Caki2 (cell line): ENCODE results near the gene TRAPPC3. TPM values are rescaled to one million over a fixed set of nuclear protein-coding genes. Genes with fewer than 3 reads are reported as not detected.

Source experiments
- DNase-seq: peaks from one replicate; pipeline ENCODE4 v3.0.0-alpha.2; 2015; ENCODE audit warnings: low read depth
- in situ Hi-C: cut with HindIII; loops from 2 replicates; pipeline ENCODE4 v1.10.0; 2016; ENCODE audit warnings: low sequenced_read_pairs, low pct_unique_long_range_greater_than_20kb, mixed read lengths
- total RNA-seq: library from RNA; depleted of rRNA; stranded (reverse); fragments of >200 nt; shearing (Covaris generic); gene quantifications from 2 replicates; pipeline ENCODE4 v1.2.3, GENCODE V29; 2014; ENCODE audit warnings: low replicate concordance

The TRAPPC3 gene
- total RNA-seq, 1 experiment from 2014 or later, result 155 TPM

GRCh38 chr1:36155408-36156328, 6.4 kb upstream of the TRAPPC3 start, which contains the start of gene MAP7D1:
TSS of gene MAP7D1 (plus strand) at chr1:36156160. CDS start at chr1:36156418, 258 bp downstream.
- peak; percentile 66 for DNase-seq

GRCh38 chr1:36154765-36155407, 5.6 kb upstream of the TRAPPC3 start:
- DNase-seq, result no peak
- in situ Hi-C loops, result no loop called here

More at GRCh38 chr1:36155408-36156328, 6.4 kb upstream of the TRAPPC3 start, which contains the start of gene MAP7D1:
- in situ Hi-C loops, result no loop called here

GRCh38 chr1:36154335-36154734, 5.0 kb upstream of the TRAPPC3 start:
- DNase-seq, result no peak
- in situ Hi-C loops, result no loop called here

- in situ Hi-C loops, result no loop called here
- no peak for DNase-seq
Observed at GRCh38 chr1:36153476-36153875, 4.2 kb upstream of the TRAPPC3 start.

GRCh38 chr1:36151845-36152203, 2.5 kb upstream of the TRAPPC3 start:
- no peak for DNase-seq
- in situ Hi-C loops, result no loop called here

GRCh38 chr1:36151134-36151844, 2.0 kb upstream of the TRAPPC3 start:
- in situ Hi-C loops, result no loop called here
- DNase-seq, result no peak

GRCh38 chr1:36150296-36151133, 1.2 kb upstream of the TRAPPC3 start:
- in situ Hi-C loops, result no loop called here
- peak; percentile 96 for DNase-seq

GRCh38 chr1:36149973-36150295, 648 bp upstream of the TRAPPC3 start:
- in situ Hi-C loops, result no loop called here
- no peak for DNase-seq

GRCh38 chr1:36148821-36149236, 457 bp downstream of the TRAPPC3 start:
- in situ Hi-C loops, result no loop called here
- DNase-seq, result no peak

GRCh38 chr1:36144413-36144812, 4.9 kb downstream of the TRAPPC3 start:
- in situ Hi-C loops, result no loop called here
- no peak for DNase-seq

GRCh38 chr1:36143424-36143823, 5.9 kb downstream of the TRAPPC3 start:
- in situ Hi-C loops, result no loop called here
- DNase-seq, result no peak

- no peak for DNase-seq
- in situ Hi-C loops, result no loop called here
Observed at GRCh38 chr1:36142121-36142520, 7.2 kb downstream of the TRAPPC3 start.

GRCh38 chr1:36139521-36139920, 9.8 kb downstream of the TRAPPC3 start:
- in situ Hi-C loops, result no loop called here
- no peak for DNase-seq

- no peak for DNase-seq
- in situ Hi-C loops, result no loop called here
Observed at GRCh38 chr1:36137776-36138175, 11.5 kb downstream of the TRAPPC3 start.

GRCh38 chr1:36137226-36137625, 12.1 kb downstream of the TRAPPC3 start:
- no peak for DNase-seq
- in situ Hi-C loops, result no loop called here

- in situ Hi-C loops, result no loop called here
- no peak for DNase-seq
Observed at GRCh38 chr1:36136535-36136934, 12.8 kb downstream of the TRAPPC3 start.

GRCh38 chr1:36135796-36136195, 13.5 kb downstream of the TRAPPC3 start:
- DNase-seq, result no peak
- in situ Hi-C loops, result no loop called here

- DNase-seq, result no peak
- in situ Hi-C loops, result no loop called here
Observed at GRCh38 chr1:36135330-36135667, 14.0 kb downstream of the TRAPPC3 start.
